ENCODE measurements around the gene PKMYT1.

DNA sequence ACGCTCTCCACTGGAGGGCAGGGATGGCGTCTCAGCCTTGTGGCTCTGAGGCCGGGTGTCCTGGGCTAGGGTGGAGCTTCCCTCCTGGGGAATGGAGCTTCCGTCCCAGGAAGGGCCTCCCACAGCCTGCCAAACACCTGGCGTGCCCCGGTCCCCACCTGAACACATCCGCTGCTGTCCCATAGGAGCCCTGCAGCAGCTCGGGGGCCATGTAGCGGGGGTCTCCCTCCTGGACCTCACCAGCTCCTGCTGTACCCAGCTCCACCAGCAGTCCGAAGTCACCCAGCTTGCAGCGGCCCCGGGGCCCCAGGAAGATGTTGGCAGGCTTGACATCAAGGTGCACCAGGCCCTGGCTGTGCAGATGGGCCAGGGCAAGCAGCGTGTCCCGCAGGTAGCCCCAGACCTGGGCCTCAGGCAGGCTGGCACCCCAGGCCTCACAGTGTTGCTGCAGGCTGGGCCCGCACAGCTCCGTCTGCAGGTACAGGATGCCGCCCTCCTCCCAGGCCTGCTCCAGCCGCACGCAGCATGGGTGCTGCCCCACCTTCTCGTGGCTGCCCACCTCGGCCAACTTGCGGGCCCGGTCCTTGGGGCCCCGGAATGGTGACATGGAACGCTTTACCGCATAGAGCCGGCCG lies 5.0 kb downstream of the PKMYT1 start:
- TF ChIP-seq, protein P1, sequence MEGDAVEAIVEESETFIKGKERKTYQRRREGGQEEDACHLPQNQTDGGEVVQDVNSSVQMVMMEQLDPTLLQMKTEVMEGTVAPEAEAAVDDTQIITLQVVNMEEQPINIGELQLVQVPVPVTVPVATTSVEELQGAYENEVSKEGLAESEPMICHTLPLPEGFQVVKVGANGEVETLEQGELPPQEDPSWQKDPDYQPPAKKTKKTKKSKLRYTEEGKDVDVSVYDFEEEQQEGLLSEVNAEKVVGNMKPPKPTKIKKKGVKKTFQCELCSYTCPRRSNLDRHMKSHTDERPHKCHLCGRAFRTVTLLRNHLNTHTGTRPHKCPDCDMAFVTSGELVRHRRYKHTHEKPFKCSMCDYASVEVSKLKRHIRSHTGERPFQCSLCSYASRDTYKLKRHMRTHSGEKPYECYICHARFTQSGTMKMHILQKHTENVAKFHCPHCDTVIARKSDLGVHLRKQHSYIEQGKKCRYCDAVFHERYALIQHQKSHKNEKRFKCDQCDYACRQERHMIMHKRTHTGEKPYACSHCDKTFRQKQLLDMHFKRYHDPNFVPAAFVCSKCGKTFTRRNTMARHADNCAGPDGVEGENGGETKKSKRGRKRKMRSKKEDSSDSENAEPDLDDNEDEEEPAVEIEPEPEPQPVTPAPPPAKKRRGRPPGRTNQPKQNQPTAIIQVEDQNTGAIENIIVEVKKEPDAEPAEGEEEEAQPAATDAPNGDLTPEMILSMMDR (IDR thresholded peaks at IDR 0.05) = no peak
- no peak for TF ChIP-seq POLR2A (IDR thresholded peaks at IDR 0.05)

Data from testis (tissue), 2 donors.